ENCODE measurements around the gene TRIM17.

TRIM17 gene, protein sequence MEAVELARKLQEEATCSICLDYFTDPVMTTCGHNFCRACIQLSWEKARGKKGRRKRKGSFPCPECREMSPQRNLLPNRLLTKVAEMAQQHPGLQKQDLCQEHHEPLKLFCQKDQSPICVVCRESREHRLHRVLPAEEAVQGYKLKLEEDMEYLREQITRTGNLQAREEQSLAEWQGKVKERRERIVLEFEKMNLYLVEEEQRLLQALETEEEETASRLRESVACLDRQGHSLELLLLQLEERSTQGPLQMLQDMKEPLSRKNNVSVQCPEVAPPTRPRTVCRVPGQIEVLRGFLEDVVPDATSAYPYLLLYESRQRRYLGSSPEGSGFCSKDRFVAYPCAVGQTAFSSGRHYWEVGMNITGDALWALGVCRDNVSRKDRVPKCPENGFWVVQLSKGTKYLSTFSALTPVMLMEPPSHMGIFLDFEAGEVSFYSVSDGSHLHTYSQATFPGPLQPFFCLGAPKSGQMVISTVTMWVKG

DNA sequence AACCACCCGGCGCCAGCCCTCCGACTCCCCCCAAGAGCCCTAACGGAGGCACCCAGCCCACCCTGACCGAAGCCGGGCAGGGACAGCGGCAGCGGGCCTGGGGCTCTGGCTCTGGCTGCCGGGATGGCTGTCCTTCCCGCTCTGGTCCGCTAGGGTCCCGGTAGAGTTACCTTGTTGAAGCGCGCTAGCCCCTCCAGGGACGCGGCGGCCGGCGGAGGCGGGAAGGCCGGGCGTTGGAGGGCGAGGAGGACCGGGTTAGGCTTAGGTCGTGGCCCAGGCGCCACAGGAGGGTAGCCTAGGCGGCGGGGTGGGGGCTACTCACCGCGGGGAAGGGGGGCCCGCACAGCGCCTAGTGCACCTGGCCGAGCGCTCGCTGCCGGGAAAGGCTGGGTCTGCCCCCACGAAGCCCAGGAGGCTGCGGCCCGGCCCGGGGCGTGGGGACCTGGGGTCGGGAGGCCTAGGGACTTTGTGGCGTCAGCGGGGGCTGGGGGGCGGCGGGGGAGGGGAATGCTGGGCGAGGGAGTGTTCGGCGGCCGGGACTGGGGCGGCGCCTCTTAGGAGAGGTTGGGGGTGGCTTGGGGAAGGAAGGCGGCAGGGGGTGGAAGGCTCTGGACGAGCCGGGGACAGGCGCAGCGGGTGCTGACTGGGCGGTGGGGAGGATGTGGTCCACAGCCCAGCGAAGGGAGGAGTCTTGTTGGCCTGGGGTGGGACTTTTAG lies at the start of gene TRIM17:
TRIM17 (minus strand) TSS at position 645 of the 717 bp plus-strand sequence. CDS start 1,789 bp downstream, outside the sequence.
- no peak for DNase-seq

DNA sequence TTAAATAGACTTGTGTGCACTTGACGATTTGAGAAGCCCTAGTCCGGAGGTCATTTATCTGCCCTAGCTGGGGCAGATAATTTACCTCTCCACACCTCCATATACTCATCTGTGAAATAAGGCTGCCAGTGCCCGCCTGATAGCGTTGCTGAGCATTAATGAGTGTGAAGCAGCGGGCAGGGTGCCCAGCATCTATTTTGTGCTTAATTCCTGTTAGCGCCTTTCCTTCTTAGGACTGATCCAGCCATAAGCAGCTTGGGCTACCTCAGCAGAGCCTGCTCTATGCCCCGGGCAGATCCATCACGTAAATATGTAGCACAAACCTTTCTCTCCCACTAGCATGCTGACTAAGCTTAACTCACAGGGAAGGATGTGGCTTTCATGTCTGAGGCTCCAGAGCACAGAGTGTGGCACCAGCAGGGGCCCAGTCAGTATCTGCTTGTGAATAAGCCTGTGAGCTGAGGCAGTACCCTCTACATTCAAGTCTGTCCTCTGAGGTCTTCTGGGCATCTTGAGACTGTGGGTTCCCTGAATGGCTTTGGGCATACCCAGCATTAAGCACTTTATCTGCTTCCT lies 49.0 kb upstream of the TRIM17 start:
- no peak for DNase-seq

DNA sequence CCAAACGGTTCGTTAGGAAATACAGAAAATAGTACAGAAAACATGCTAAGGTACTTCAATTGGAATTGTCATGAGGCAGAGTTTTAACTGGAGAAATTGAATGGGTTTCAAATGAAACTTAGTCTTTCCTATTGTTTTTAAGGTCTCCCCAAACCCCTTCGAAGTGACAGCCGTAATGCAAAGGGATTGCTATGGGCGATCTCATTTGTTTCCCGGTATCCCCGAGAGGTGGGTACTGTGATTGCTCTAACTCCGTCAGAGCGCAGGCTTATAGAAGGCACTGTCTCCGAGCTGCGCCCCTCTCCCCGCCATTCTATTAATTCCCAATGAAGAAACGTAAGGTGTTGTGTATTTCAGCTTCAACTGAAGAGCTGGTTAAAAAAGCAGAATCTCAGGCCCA lies 48.5 kb upstream of the TRIM17 start:
- no peak for DNase-seq

DNA sequence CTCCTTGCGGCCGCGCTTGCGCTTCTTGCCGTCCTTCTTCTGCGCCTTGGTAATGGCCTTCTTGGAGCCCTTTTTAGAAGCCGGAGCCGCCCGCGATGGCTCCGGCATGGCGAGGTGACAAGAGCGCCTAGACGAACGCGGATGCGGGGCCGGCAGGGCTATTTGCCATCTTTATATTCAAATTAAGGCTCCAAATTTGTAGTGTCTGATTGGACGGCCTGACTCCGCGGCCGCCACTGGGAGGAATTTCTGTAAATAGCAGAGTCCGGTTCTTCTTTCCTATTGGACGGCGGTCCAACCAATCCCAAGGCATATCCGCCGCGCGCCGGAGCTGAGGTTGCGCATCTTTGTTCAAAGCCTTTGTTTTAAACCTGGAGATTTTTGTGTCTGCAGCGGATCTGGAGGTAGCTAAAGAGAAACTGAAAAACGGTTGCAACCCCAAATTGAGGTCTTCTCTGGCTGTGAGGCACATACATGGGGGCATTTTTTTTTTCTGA lies 47.9 kb upstream of the TRIM17 start:
- DNase-seq: peak; percentile 79

DNA sequence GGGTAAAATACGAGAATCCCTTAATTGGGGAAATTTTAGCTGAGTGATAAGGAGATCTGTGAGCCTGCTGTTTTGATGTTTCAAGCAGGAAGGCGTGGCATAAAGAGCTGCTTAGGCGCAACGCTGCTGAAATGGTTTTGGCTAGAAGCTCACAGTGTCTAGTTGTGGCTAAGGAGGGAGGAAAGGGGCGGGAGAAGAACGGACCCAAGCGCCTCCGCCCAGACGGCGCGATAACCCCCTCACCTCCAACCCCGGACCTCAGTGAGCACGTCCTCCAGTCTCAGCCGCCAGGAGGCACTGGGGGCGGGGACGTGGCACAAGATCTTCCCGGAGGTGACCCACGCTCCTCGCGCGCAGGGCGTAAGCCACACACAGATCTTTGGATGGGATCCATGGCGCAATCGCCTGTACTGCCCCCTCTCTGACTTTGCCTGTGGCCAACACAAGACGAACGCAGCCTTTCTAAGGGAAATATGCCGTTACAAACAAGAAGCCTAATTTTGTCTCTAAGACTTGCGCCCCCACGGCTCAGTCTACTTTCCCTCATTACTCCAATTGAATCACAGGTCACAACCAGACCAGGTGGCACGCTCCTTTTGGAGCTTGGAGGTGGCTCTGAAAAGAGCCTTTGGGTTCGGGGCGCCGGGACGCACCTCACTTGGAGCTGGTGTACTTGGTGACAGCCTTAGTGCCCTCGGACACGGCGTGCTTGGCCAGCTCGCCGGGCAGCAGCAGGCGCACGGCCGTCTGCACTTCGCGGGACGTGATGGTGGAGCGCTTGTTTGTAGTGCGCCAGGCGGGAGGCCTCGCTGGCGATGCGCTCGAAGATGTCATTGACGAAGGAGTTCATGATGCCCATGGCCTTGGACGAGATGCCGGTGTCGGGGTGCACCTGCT lies 47.1 kb upstream of the TRIM17 start:
- DNase-seq: no peak

DNA sequence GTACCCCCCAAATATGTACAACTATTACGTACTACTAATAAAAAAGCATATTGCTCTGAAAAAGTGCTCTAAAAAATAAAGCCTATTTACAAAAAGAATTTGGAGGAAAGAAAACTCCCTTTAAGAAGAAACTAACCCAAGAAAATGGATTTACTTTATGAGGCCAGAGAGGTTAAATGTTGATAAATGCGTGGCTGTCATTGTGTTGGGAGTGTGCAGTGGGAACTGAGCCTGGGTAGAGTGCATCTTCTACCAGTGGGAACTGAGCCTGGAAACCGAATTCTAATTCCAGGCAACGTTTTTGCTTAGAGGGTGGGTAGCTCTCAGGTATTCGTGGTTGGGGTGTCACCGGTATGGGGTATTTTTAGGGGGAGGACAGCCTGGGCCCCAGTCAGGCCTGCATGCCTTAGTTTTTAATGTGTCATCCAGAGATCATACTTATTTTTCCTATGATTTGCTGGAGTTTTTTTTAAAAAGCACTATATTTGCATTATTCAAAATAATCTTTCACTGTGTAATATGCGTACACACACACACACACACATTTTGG lies 46.4 kb upstream of the TRIM17 start:
- no peak for DNase-seq

DNA sequence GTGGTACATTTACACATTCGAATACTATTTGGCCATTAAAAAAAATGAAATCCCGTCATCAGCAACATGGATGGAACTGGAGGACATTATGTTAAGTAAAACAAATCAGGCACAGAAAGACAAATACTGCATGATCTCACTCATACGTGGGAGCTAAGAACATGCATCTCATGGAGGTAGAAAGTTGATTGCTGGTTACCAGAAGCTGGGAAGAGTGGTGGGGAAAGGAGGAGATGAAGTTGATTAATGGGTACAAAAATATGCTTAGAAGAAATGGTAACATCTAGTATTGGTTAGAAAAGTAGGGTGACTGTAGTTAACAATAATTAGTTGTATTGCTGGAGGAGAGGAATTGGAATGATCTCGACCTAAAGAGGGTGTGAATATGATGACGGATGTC lies 45.9 kb upstream of the TRIM17 start:
- no peak for DNase-seq

DNA sequence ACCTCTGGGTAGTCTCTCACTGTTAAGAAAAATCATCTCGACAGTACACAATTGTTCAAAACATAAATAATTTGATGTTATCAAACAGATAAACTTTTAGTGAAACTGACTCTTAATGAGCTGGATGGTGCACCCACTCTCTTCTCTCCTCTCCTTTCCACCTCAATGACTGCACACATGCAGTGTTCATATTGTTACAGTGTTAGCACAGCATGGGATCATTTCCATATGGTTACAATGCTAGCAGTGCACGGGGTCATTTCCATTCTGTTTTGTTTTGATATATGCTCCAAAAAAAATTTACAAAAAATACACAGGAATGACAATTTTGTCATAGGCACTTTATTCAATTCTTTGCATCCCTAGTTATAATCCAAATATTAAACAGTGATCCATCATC lies 44.2 kb upstream of the TRIM17 start:
- no peak for DNase-seq

DNA sequence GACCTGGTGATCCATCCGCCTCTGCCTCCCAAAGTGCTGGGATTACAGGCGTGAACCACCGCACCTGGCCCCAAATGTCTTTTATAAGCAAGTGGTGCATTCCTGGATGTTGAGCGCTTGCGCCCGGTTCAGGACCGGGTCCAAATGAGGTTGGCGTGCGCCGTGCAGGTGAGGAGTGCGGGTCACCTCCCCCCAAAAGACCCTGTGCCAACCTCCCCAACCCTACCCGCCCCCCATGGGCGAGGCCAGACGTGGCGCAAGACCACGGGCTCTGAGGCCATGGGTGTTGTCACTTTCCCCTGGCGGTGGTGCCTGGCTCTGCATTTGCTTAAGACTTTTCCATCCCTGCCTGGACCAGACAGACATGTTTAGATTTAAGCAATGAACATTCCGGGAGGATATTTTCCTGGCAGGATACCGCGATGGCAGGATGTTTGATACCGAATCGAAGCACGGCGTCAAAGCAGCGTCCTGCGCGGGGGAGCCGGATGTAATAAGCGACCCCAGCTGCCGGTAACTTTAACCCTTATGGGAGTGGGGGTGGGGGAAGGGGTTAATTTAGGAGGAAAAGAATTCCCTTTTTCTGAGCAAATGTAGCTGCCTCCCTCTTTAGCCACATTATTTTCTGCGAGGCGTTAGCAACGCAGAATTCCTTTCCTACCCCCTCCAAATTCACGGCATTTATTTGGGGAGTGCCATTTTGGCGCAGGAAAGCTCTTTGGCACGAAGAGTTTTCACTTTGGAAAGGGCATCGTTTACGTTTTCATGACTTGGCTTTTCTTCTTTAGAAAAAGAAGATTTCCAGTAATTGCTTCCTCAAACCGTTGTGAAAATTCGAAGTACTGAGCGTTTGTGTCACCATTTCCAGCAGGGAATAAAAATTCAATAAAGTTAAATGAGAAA lies 42.7 kb upstream of the TRIM17 start:
- DNase-seq: peak; percentile 15

DNA sequence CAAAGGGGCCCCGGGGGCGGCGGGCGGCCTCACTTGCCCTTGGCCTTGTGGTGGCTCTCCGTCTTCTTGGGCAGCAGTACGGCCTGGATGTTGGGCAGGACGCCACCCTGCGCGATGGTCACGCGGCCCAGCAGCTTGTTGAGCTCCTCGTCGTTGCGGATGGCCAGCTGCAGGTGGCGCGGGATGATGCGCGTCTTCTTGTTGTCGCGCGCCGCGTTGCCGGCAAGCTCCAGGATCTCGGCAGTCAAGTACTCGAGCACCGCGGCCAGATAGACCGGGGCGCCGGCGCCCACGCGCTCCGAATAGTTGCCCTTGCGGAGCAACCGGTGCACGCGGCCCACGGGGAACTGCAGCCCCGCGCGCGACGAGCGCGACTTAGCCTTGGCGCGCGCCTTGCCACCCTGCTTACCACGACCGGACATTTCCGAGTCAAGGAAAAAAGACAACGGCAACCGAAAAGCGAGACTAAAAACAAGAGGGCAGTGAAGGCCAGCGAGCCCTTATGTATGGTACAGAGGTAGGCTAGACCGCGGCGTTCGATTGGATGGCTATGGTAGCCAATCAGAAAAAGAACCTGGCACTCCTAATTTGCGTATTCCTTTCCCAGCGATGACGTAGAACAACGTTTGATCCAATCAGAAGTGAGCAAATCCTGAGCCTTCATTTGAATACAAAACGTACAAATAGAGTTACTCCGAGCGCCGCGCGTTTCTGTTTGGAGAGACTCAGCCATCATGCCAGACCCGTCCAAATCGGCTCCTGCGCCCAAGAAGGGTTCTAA lies 40.9 kb upstream of the TRIM17 start:
- peak; percentile 97 for DNase-seq

DNA sequence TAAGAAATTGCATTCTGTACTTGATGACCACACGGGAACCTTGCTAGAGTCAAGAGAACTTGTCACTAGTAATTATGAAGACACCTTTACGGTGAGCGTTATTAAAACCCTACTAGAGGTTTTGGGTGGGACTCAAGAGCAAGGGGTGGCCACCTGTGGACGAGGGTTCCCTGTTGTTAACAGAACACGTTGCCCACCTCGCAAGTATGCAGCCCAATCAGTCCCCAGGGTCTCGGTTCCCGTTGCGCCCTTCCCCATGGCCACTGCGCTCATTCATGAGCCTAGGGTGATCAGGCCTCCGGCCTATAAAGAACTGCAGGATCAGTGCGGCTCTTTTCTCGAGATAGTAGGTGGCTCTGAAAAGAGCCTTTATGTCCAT lies 40.3 kb upstream of the TRIM17 start:
- DNase-seq: no peak

DNA sequence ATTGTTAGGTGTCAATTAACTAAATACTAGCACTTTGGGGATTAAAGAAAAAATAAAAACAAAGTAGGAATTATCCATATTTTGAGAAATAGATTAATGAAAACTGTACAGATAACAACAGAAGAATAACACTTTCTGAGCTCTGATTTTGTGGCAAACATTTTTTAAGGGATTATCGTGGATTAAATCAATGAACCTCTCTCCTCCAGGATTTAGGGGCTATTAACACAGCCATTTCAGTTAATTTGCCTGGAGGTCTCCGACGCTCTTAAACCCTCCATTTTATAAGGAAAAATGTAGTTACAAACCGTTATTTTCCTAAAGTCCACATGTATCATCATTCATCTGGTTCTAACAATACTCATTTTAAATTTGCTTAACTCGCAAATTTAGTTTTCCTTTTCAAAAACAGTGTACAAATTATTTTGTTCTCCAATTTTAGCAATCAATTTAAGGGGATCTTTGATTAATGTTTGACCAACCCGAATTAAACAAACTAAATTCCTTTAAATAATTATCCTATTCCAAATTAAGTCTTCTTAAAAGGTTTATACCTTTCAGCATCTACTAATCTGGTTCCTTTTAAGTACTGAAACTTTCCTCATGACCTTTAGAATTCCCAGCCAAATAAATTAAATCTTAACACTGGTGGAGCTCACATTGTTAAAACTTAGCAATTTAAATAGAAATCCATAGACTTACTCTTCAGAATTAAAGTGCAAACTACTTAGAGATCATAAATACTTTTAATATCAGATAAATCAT lies 39.8 kb upstream of the TRIM17 start:
- no peak for DNase-seq

DNA sequence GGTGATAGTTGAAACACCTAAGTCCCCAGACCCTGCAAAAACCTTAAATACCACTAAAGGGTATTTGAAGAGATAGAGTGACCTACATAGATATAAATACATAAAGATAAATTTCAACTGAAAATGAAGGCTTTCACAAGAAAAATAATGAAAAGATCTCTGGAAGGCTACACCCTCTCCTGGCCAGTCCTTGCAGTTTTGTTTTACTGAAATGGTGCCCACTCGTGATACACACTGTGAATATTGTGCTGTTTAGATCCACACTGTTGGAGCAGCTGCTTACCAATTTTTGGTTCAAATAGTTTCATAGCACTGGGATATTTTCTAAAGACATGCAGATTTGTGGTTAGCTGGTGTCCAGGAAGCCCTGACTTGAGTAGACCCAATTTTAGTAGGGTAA lies 39.1 kb upstream of the TRIM17 start:
- DNase-seq: no peak

DNA sequence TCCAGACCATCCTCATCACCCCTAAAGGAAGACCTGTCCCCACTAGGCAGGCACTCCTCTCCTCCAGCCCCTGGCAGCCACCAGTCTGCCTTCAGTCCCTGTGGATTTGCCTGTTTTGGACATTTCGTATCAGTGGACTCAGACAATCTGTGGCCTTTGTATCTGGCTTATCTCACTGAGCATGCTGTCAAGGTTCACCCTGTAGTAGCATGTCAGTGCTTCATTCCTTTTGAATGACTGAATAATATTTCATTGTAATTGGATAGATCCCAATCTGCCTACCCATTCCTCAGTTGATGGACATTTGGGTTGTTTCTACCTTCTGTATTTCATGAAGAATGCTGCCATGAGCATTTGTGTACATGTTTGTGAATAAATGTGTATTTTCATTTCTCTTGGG lies 37.6 kb upstream of the TRIM17 start:
- DNase-seq: no peak

DNA sequence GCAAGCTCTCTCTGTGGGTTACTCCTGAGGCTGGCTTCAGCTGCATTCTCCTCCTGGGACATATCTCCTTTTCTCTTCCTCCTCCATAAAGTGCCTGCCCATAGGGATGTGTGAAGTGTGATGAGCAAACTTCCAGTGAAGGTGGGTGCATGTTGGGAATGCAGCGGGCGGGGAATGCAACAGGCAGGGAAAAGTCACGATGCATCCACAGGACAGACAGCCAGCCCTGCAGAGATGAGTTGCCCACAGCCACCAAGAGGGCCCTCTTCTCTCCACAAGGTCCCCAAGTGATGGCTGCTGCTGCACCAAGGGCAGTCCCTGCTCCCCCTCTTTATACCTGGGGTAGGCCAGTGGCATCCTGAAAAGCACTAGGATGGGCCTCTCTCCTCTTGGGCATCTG lies 37.0 kb upstream of the TRIM17 start:
- no peak for DNase-seq

DNA sequence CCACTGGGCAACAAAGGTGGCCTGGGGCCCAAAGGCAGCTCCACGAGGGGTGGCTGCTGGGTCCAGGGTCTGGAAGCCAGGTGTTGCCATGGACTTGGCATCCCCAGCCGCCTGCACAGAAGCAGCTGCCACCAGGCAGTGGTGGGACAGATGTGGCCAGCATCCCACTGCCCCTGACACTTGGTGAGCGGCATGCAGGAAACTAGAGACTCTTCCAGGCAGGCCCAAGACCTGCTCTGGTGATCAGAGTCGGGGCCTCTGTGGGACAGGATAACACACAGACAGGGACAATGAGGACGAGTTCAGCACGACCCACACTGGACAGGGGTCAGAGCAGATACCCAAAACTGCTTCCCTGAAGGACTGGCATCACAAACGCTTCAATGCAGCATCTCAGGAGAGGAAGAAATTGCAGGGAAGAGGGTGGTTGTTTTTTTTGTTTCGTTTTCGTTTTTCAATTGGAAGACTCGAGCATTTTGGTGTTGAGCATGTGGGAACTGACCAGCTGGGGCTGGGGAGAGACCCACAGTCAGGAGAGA lies 36.4 kb upstream of the TRIM17 start:
- no peak for DNase-seq

DNA sequence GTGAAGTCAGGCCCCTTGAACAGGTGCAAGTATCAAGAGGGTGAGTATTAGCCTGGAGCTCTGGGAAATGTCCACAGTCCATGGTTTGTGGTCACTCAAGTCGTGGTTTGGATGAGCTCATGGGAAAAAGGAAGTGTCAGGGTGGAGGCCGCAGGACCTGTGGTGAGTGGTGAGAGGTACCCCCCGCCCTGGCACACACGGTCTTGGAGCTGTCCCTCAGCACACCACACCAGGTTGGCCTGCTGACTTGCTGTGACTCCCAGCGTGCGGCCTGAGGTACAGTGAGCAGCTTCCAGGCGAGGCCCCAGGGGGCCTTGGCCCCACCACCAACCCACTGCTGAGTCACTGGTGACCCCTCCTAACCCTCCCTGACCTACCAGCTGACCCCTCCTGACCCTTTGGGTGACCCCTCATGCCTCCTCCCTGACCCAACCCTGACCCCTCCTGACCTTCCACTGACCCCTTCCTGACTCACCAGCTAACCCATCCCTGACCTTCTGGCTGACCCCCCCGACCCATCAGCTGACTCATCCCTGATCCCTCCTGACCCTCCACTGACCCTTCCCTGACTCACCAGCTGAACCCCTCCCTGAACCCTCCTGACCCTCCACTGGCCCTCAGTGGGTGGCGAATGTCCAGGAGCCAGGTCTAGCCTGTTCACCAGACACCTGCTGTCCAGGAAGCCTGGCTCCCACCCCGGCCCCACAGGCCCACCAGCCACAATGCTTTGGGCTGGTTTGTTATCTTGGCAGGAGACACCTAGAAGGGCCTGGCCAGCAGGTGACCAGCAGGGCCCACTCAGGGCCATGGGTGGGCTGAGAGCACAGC lies 35.7 kb upstream of the TRIM17 start:
- DNase-seq: no peak

DNA sequence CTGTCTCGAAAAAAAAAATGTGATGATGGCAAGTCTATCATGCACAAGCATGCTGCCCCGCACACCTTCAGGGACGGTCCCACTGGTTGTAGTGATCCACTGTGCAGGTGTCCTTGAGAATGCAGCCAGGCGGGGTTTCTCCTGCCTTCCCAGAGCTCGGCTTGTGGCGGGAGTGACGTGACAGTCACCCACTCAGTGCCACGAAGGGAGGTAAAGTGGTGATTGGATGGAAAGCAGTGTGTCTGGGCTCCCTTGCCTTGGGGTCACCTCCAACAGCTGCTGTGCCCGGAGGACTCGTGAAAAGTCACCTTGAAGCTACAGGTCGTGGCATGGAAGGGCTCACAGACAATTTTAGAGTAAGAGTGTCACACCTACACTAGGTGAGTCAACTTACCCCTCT lies 33.5 kb upstream of the TRIM17 start:
- DNase-seq: no peak
